Esophagus muscularis mucosa (tissue), 4 donors: ENCODE results near the gene KRTAP16-1. TPM values are rescaled to one million over a fixed set of nuclear protein-coding genes. Genes with fewer than 3 reads are reported as not detected.

Experiments used
- DNase-seq: peaks from one replicate; pipeline ENCODE4 v3.0.0-alpha.2; 2017; ENCODE audit errors: extremely low spot score
- H3K27ac ChIP-seq, 4 donors: fragments of 200-600 bp; sonication (generic); replicated peaks in 1 of 4; 1 replicate in 3 of 4; 2 replicates in 1 of 4; pipeline ENCODE4 v1.5.1; 2016 to 2019; ENCODE audit warnings: mild to moderate bottlenecking in 1 of 4
- H3K27me3 ChIP-seq, 4 donors: fragments of 200-600 bp; sonication (generic); one replicate each; pipeline versions ENCODE4 v1.5.1 to v1.6.0; 2016 to 2019
- H3K36me3 ChIP-seq, 4 donors: fragments of 200-600 bp; sonication (generic); one replicate each; pipeline ENCODE4 v1.5.1; 2016 to 2019
- H3K4me1 ChIP-seq, 4 donors: fragments of 200-600 bp; sonication (generic); one replicate each; pipeline ENCODE4 v1.5.1; 2016 to 2019
- H3K4me3 ChIP-seq, 4 donors: fragments of 200-600 bp; sonication (generic); 1 replicate in 2 of 4; 2 replicates in 2 of 4; pipeline ENCODE4 v1.5.1; 2016 to 2019; ENCODE audit warnings: mild to moderate bottlenecking in 4 of 4, moderate library complexity in 1 of 4
- H3K9me3 ChIP-seq, 4 donors: fragments of 200-600 bp; sonication (generic); 1 replicate in 3 of 4; 2 replicates in 1 of 4; pipeline ENCODE4 v1.5.1; 2016 to 2019
- CTCF ChIP-seq, 3 experiments: fragments of 200-600 bp in 2 of 3; fragments of 450-650 bp in 1 of 3; sonication (generic) in 2 of 3; IDR thresholded peaks; one replicate each; pipeline ENCODE4 v1.5.1; 2017 to 2019; ENCODE audit warnings: antibody characterized with exemption in 3 of 3, mild to moderate bottlenecking in 2 of 3, moderate library complexity in 1 of 3
- EP300 ChIP-seq: sonication (generic); formaldehyde crosslinking; IDR thresholded peaks from one replicate; pipeline ENCODE4 v1.6.1; 2017; ENCODE audit warnings: antibody characterized with exemption
- POLR2A ChIP-seq: fragments of 450-650 bp; IDR thresholded peaks from one replicate; pipeline ENCODE4 v1.6.1; 2017; ENCODE audit warnings: antibody characterized with exemption, moderate library complexity, mild to moderate bottlenecking, low read depth
- POLR2AphosphoS5 ChIP-seq, 2 donors: sonication (generic); formaldehyde crosslinking; IDR thresholded peaks; one replicate each; pipeline ENCODE4 v1.6.1; 2017; ENCODE audit warnings: antibody characterized with exemption in 2 of 2
- WGBS: methylation state at CpG from one replicate; pipeline ENCODE4 v1.1.5; 2018; 5-methylcytosine and 5-hydroxymethylcytosine counted together
- intact Hi-C: fragments of 100-400 bp; cut with DNase I; formaldehyde crosslinking; loops from one replicate; pipeline ENCODE4 v1.15.1; 2023
- small RNA-seq, 3 donors: library from RNA; depleted of rRNA; stranded (forward); fragments of <200 nt; gene quantifications; one replicate each; pipeline ENCODE3, GENCODE V24; 2016
- total RNA-seq, 4 donors: library from RNA; depleted of rRNA; stranded (reverse); fragments of >200 nt; gene quantifications; one replicate each; pipeline versions ENCODE4 v1.1.0 to v1.2.1, GENCODE V29; 2016

Gene KRTAP16-1
- total RNA-seq, 4 donors from 2014 or later, result not detected

DNA sequence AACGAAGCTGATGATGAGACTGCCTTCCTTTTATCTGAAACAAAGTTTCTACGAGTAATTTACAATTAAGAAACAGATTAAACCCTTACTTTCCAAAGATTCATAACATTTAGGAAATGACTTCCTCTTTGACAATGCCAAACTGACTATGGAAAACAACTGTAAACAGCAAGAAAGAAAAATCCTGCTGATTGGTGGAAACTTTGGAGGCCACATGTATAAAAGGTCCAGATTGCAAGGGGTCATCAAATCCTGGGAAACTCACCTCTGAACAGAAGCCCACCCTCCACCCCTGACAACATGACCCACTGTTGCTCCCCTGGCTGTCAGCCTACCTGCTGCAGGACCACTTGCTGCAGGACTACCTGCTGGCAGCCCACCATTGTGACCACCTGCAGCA, 44.0 kb downstream of the KRTAP16-1 start, which contains the start of gene KRTAP9-6:
TSS of gene KRTAP9-6 (plus strand) at position 301 of the 400 bp plus-strand sequence. CDS start at position 301, 0 bp downstream.
- Histone ChIP-seq H3K27me3 (peaks cover 0 to 6% (median 0%) of the 10 kb centered on the region in 4 donors), H3K27ac (no peak within 1 kb of the TSS), H3K9me3 (no peaks in the 10 kb centered on the region), H3K4me3 (no peak within 1 kb of the TSS), H3K36me3 (no peaks in the 10 kb centered on the region), H3K4me1 (no peaks in the 10 kb centered on the region)
- intact Hi-C loops, result no loop called here
- TF ChIP-seq POLR2A (no peak), EP300 (no peak), CTCF (IDR thresholded peaks at IDR 0.05) (no peak), POLR2AphosphoS5 (IDR thresholded peaks at IDR 0.05) (no peak)
- 33% methylated on average over 2 of the region's 2 CpGs for WGBS
- DNase-seq, result no peak

DNA sequence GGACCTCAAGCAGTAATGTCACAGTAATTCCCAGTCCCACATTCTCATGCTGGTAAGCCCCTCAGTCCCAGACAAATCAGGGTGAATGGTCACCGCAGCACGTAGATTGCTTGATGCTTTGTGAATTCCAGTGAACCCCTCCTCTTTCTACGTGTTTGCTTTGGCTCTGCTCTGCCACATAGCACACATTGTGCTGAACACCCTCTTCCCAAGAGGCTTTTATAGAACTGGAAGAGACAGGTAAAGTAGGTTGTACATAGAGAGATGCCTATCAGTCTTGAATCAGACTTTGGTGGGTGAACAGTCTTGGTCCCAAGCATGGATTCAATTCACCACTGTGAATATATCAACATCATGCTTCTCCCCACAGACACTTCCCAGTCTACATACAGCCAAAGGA, 44.5 kb downstream of the KRTAP16-1 start:
- Histone ChIP-seq H3K27ac (no peak overlapping the region), H3K36me3 (no peaks in the 10 kb centered on the region), H3K27me3 (peaks cover 0 to 6% (median 0%) of the 10 kb centered on the region in 4 donors), H3K9me3 (no peaks in the 10 kb centered on the region), H3K4me3 (no peak overlapping the region), H3K4me1 (no peaks in the 10 kb centered on the region)
- no peak for TF ChIP-seq EP300
- no peak for TF ChIP-seq POLR2A
- TF ChIP-seq POLR2AphosphoS5 (IDR thresholded peaks at IDR 0.05), result no peak
- no peak for TF ChIP-seq CTCF (IDR thresholded peaks at IDR 0.05)
- WGBS, result 100% methylated on average over 3 of the region's 3 CpGs
- DNase-seq, result no peak
- intact Hi-C loops, result no loop called here

DNA sequence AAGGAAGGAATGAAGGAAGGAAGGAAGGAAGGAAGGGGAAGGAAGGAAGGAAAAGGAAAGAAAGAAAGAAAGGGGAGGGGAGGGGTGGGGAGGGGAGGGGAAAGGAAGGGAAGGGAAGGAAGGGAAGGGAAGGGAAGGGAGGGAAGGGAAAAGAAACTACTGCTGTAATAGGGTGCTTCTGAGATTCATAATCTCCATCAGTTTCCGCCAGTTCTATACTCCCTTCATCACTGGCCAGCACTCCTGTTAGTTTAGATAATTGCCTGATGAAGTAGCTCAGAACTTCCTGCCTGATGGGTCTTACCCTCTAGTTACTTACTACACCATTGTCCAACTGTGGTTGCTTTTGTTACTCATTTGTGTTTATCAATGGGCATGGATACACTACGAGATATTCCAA, 45.9 kb downstream of the KRTAP16-1 start:
- Histone ChIP-seq H3K4me1 (no peaks in the 10 kb centered on the region), H3K27me3 (peaks cover 0 to 6% (median 0%) of the 10 kb centered on the region in 4 donors), H3K4me3 (no peak overlapping the region), H3K36me3 (no peaks in the 10 kb centered on the region), H3K27ac (no peak overlapping the region), H3K9me3 (no peaks in the 10 kb centered on the region)
- 96% methylated on average over 2 of the region's 2 CpGs for WGBS
- no peak for DNase-seq
- intact Hi-C loops, result no loop called here
- TF ChIP-seq CTCF (IDR thresholded peaks at IDR 0.05) (no peak), EP300 (no peak), POLR2A (no peak), POLR2AphosphoS5 (IDR thresholded peaks at IDR 0.05) (no peak)

DNA sequence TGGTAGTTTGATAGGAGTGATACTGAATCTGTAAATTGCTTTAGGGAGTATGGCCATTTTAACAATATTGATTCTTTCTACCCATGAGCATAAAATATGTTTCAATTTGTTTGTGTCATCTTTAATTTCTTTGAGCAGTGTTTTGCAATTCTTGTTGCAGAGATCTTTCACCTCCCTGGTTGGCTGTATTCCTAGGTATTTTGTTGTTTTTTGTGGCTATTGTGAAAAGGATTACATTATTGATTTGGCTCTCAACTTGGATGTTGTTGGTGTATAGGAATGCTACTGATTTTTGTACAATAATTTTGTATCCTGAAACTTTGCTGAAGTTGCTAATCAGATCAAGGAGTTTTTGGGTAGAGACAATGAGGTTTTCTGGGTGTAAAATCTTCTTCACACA, 50.7 kb downstream of the KRTAP16-1 start:
- no peak overlapping the region for H3K27ac ChIP-seq
- TF ChIP-seq POLR2A (no peak), EP300 (no peak), CTCF (IDR thresholded peaks at IDR 0.05) (no peak), POLR2AphosphoS5 (IDR thresholded peaks at IDR 0.05) (no peak)
- no peak for DNase-seq
- no peaks in the 10 kb centered on the region for H3K9me3 ChIP-seq
- peaks cover 0 to 6% (median 0%) of the 10 kb centered on the region in 4 donors for H3K27me3 ChIP-seq
- H3K4me1 ChIP-seq, result no peaks in the 10 kb centered on the region
- H3K36me3 ChIP-seq, result no peaks in the 10 kb centered on the region
- intact Hi-C loops, result no loop called here
- no peak overlapping the region for H3K4me3 ChIP-seq

Small RNA genes within 50 kb of the gene (small RNA-seq; reads per million reads assigned to genes)
- gene KRTAP9-10P, result 0 reads per million in 3 donors

Other genes with a start within 250 kb of the KRTAP16-1 start
- not detected for gene KRTAP2-3, start 249.2 kb downstream of the KRTAP16-1 start, total RNA-seq
- gene KRTAP2-4, start 243.4 kb downstream of the KRTAP16-1 start, total RNA-seq, result not detected
- not detected for gene KRTAP4-7, start 225.2 kb downstream of the KRTAP16-1 start, total RNA-seq
- gene KRTAP4-8, start 211.2 kb downstream of the KRTAP16-1 start, total RNA-seq, result not detected
- not detected for gene KRTAP4-16, start 207.1 kb downstream of the KRTAP16-1 start, total RNA-seq
- not detected for gene KRTAP4-9, start 203.9 kb downstream of the KRTAP16-1 start, total RNA-seq
- gene KRTAP4-11, start 190.9 kb downstream of the KRTAP16-1 start, total RNA-seq, result not detected
- not detected for gene KRTAP4-12, start 185.1 kb downstream of the KRTAP16-1 start, total RNA-seq
- gene KRTAP4-6, start 168.8 kb downstream of the KRTAP16-1 start, total RNA-seq, result not detected
- gene KRTAP4-5, start 159.5 kb downstream of the KRTAP16-1 start, total RNA-seq, result not detected
- not detected for gene KRTAP4-4, start 148.6 kb downstream of the KRTAP16-1 start, total RNA-seq
- not detected for gene KRTAP4-3, start 141.1 kb downstream of the KRTAP16-1 start, total RNA-seq
- gene KRTAP4-2, start 131.1 kb downstream of the KRTAP16-1 start, total RNA-seq, result not detected
- gene KRTAP4-1, start 124.4 kb downstream of the KRTAP16-1 start, total RNA-seq, result not detected
- gene KRTAP9-1, start 119.4 kb downstream of the KRTAP16-1 start, total RNA-seq, result not detected
- gene KRTAP9-2, start 82.7 kb downstream of the KRTAP16-1 start, total RNA-seq, result not detected
- gene KRTAP9-3, start 76.9 kb downstream of the KRTAP16-1 start, total RNA-seq, result not detected
- gene KRTAP9-8, start 71.3 kb downstream of the KRTAP16-1 start, total RNA-seq, result not detected
- gene KRTAP9-4, start 59.6 kb downstream of the KRTAP16-1 start, total RNA-seq, result not detected
- not detected for gene KRTAP9-9, start 53.9 kb downstream of the KRTAP16-1 start, total RNA-seq
- gene KRTAP9-6, start 43.9 kb downstream of the KRTAP16-1 start, total RNA-seq, result not detected
- not detected for gene KRTAP9-7, start 33.6 kb downstream of the KRTAP16-1 start, total RNA-seq
- gene KRTAP29-1, start 6.5 kb downstream of the KRTAP16-1 start, total RNA-seq, result not detected
- not detected for gene KRTAP17-1, start 6.4 kb upstream of the KRTAP16-1 start, total RNA-seq
- not detected for gene KRT33A, start 41.5 kb upstream of the KRTAP16-1 start, total RNA-seq
- gene KRT33B, start 60.5 kb upstream of the KRTAP16-1 start, total RNA-seq, result not detected
- not detected for gene KRT34, start 73.0 kb upstream of the KRTAP16-1 start, total RNA-seq
- gene KRT31, start 88.3 kb upstream of the KRTAP16-1 start, total RNA-seq, result not detected
- not detected for gene KRT37, start 115.3 kb upstream of the KRTAP16-1 start, total RNA-seq
- gene KRT38, start 131.7 kb upstream of the KRTAP16-1 start, total RNA-seq, result not detected
- not detected for gene KRT32, start 158.1 kb upstream of the KRTAP16-1 start, total RNA-seq
- not detected for gene KRT35, start 171.8 kb upstream of the KRTAP16-1 start, total RNA-seq
- gene KRT36, start 180.6 kb upstream of the KRTAP16-1 start, total RNA-seq, result not detected
- 10 to 100 TPM in 1 of 4 donors, under 1 TPM in 2, not detected in 1; 0.39 to 23.3 (median 0.52) TPM for gene KRT13, start 196.3 kb upstream of the KRTAP16-1 start, total RNA-seq
- gene KRT15, start 209.6 kb upstream of the KRTAP16-1 start, total RNA-seq, result 1 to 10 TPM in 1 of 4 donors, not detected in 3; 3.3 TPM
- 1 to 10 TPM; 2.1 to 5.7 (median 3.1) TPM for gene KRT19, start 219.0 kb upstream of the KRTAP16-1 start, total RNA-seq